Vagina (tissue), 2 donors: ENCODE data around the gene NRG2. TPM values are rescaled to one million over a fixed set of nuclear protein-coding genes. Genes with fewer than 3 reads are reported as not detected.

Experiments used
- DNase-seq, 2 donors: peaks; one replicate each; pipeline ENCODE4 v3.0.0-alpha.2; 2017; ENCODE audit errors: extremely low spot score in 2 of 2
- H3K27ac ChIP-seq: fragments of 200-600 bp; sonication (generic); one replicate; pipeline ENCODE4 v1.5.1; 2019
- H3K27me3 ChIP-seq: fragments of 200-600 bp; sonication (generic); one replicate; pipeline ENCODE4 v1.5.1; 2019
- H3K36me3 ChIP-seq, 2 donors: fragments of 200-600 bp; sonication (generic); one replicate each; pipeline ENCODE4 v1.5.1; 2017 to 2019
- H3K4me1 ChIP-seq: fragments of 200-600 bp; sonication (generic); one replicate; pipeline ENCODE4 v1.5.1; 2019
- H3K4me3 ChIP-seq, 2 donors: fragments of 200-600 bp; sonication (generic); 1 replicate in 1 of 2; 2 replicates in 1 of 2; pipeline ENCODE4 v1.5.1; 2016 to 2019
- H3K9me3 ChIP-seq: fragments of 200-600 bp; sonication (generic); one replicate; pipeline ENCODE4 v1.5.1; 2019
- POLR2A ChIP-seq, 2 donors: fragments of 450-650 bp; IDR thresholded peaks; one replicate each; pipeline ENCODE4 v1.6.1; 2017; ENCODE audit warnings: antibody characterized with exemption in 2 of 2, mild to moderate bottlenecking in 2 of 2, moderate library complexity in 2 of 2
- POLR2AphosphoS5 ChIP-seq, 2 donors: sonication (generic); formaldehyde crosslinking; IDR thresholded peaks; one replicate each; pipeline ENCODE4 v1.9.0; 2017; ENCODE audit warnings: antibody characterized with exemption in 2 of 2, mild to moderate bottlenecking in 2 of 2, low read depth in 1 of 2; ENCODE audit not compliant: insufficient read depth in 1 of 2
- intact Hi-C: fragments of 100-400 bp; cut with DNase I; formaldehyde crosslinking; loops from one replicate; pipeline ENCODE4 v1.15.1; 2023
- total RNA-seq: library from RNA; depleted of rRNA; stranded (reverse); fragments of >200 nt; gene quantifications from one replicate; pipeline ENCODE4 v1.2.3, GENCODE V29; 2016
- TF ChIP-seq, protein P1 (sequence below), 3 experiments: fragments of 450-650 bp in 2 of 3; fragments of 200-600 bp in 1 of 3; sonication (generic) in 1 of 3; IDR thresholded peaks; one replicate each; pipeline ENCODE4 v1.5.1; 2017 to 2019; ENCODE audit warnings: antibody characterized with exemption in 3 of 3, mild to moderate bottlenecking in 2 of 3, moderate library complexity in 2 of 3

The NRG2 gene
- total RNA-seq, 1 donor from 2014 or later = 5.2 TPM

DNA sequence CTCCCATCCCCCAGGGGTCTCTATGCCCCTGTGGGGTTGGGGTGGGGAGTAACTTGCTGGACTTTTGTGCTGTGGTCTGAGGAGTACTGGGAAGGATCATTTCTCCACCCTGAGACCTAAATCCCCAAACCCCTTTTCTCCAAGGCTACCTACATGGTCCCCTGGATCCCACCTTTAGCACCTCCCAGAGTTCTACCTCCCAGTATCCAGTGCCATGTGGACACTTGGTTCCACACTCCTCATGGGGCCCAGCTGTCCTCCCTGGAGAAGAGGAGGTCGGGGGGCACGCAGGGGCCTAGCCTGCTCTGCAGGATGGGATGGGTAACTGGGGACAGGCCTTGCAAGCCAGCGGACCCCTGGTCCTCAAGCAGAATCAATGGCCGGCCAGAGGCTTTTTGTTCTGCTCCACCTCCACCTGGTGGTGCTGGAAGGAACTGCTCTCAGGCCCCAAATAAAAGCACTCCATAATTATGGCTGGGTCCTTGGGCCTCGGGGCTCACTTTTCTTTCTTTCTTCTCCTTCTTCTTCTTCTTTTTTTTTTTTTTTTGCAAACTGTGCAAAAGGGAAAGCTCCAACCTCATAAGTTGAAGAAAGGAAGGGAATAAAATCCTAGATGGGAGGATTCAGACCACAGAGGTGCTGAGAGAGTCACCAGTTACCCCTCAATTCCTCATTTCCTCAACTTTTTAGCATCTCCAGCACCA is 179.1 kb downstream of the NRG2 start:
- no peaks in the 10 kb centered on the region for H3K9me3 ChIP-seq
- DNase-seq = no peak
- intact Hi-C loops = loop anchor here (2.0 kb wide), 1 partner anchor 77 kb away; no protein-coding TSS in a partner anchor
- no peak for TF ChIP-seq POLR2AphosphoS5 (IDR thresholded peaks at IDR 0.05; ENCODE audit: insufficient read depth in 1 of 2, low read depth in 1 of 2)
- TF ChIP-seq POLR2A (IDR thresholded peaks at IDR 0.05) = no peak
- TF ChIP-seq, protein P1, sequence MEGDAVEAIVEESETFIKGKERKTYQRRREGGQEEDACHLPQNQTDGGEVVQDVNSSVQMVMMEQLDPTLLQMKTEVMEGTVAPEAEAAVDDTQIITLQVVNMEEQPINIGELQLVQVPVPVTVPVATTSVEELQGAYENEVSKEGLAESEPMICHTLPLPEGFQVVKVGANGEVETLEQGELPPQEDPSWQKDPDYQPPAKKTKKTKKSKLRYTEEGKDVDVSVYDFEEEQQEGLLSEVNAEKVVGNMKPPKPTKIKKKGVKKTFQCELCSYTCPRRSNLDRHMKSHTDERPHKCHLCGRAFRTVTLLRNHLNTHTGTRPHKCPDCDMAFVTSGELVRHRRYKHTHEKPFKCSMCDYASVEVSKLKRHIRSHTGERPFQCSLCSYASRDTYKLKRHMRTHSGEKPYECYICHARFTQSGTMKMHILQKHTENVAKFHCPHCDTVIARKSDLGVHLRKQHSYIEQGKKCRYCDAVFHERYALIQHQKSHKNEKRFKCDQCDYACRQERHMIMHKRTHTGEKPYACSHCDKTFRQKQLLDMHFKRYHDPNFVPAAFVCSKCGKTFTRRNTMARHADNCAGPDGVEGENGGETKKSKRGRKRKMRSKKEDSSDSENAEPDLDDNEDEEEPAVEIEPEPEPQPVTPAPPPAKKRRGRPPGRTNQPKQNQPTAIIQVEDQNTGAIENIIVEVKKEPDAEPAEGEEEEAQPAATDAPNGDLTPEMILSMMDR (IDR thresholded peaks at IDR 0.05) = peak; percentile 65 to 83 (median 83)
- no peak overlapping the region for H3K4me3 ChIP-seq
- H3K27me3 ChIP-seq = no peaks in the 10 kb centered on the region
- H3K4me1 ChIP-seq = peaks cover 19% of the 10 kb centered on the region
- no peaks in the 10 kb centered on the region for H3K36me3 ChIP-seq
- H3K27ac ChIP-seq = peak overlapping the region; percentile 31

DNA sequence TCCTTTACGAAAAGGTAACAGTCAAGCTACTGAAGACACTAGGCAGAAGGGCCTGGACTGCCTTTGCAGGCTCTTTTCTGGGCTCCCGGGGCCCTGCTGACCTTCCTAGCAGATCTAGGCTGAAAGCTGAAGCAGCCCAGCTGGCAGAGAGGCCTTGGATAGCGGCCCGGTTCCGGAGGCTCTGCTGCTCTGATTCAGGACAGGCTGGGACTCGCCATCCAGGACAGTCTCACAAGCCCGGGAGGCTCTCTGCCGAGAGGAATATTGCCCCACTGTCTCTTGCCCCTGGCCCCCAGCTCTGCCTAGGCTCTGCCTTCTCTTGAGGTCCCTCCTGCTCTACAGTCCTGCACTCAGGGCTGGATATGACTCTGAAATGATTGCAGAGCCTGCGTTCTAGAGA is 179.7 kb downstream of the NRG2 start:
- Histone ChIP-seq H3K9me3 (no peaks in the 10 kb centered on the region), H3K4me3 (no peak overlapping the region), H3K4me1 (peaks cover 19% of the 10 kb centered on the region), H3K27me3 (no peaks in the 10 kb centered on the region), H3K36me3 (no peaks in the 10 kb centered on the region), H3K27ac (peak overlapping the region; percentile 31)
- intact Hi-C loops = no loop called here
- no peak for DNase-seq
- TF ChIP-seq, protein P1 (IDR thresholded peaks at IDR 0.05) = no peak
- no peak for TF ChIP-seq POLR2A (IDR thresholded peaks at IDR 0.05)
- no peak for TF ChIP-seq POLR2AphosphoS5 (IDR thresholded peaks at IDR 0.05; ENCODE audit: insufficient read depth in 1 of 2, low read depth in 1 of 2)

DNA sequence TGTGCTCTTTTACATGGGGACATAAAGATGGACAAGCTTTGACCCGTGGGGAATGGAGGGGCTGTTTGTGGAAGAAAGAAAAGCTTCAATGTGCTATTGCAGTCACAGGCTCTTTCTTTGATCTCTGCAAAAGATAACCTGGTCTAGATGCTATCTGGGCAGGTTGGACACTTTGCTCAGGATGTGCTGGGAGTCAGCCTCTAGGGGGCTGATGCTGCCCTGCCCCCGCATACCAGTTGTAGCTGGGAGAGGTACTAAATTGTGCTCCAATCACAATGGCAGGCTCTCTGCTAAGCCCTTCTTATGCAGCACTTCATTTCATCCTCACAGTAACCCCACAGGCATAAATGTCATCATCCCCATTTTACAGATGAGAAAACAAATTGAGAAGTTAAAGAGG is 180.3 kb downstream of the NRG2 start:
- Histone ChIP-seq H3K4me3 (no peak overlapping the region), H3K4me1 (peaks cover 19% of the 10 kb centered on the region), H3K9me3 (no peaks in the 10 kb centered on the region), H3K36me3 (no peaks in the 10 kb centered on the region), H3K27ac (no peak overlapping the region), H3K27me3 (no peaks in the 10 kb centered on the region)
- intact Hi-C loops = no loop called here
- DNase-seq = no peak
- TF ChIP-seq, protein P1 (IDR thresholded peaks at IDR 0.05) = no peak
- TF ChIP-seq POLR2A (IDR thresholded peaks at IDR 0.05) (no peak), POLR2AphosphoS5 (IDR thresholded peaks at IDR 0.05; ENCODE audit: insufficient read depth in 1 of 2, low read depth in 1 of 2) (no peak)

DNA sequence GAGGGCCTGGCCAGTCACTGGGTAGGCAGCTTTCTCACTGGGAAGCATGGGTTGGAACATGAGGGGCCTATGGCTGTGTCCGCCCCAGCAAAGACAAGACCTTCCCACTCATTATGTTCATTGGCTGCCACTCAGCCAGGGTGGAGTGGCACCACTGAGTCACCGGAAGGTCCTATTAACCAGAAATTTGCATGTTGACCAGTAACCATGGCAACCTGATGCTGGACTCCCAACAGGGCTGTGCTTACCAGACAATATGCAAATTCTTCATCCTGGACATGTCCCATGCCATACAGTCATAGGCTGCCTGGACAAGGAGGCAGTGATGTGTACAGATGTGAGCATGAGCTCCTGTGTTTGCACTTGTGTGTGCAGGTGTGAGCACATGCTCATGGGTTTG is 180.8 kb downstream of the NRG2 start:
- Histone ChIP-seq H3K4me3 (no peak overlapping the region), H3K9me3 (no peaks in the 10 kb centered on the region), H3K27ac (no peak overlapping the region), H3K36me3 (no peaks in the 10 kb centered on the region), H3K4me1 (peaks cover 19% of the 10 kb centered on the region), H3K27me3 (no peaks in the 10 kb centered on the region)
- TF ChIP-seq POLR2A (IDR thresholded peaks at IDR 0.05) (no peak), POLR2AphosphoS5 (IDR thresholded peaks at IDR 0.05; ENCODE audit: insufficient read depth in 1 of 2, low read depth in 1 of 2) (no peak)
- TF ChIP-seq, protein P1 (IDR thresholded peaks at IDR 0.05) = no peak
- DNase-seq = no peak
- intact Hi-C loops = no loop called here

DNA sequence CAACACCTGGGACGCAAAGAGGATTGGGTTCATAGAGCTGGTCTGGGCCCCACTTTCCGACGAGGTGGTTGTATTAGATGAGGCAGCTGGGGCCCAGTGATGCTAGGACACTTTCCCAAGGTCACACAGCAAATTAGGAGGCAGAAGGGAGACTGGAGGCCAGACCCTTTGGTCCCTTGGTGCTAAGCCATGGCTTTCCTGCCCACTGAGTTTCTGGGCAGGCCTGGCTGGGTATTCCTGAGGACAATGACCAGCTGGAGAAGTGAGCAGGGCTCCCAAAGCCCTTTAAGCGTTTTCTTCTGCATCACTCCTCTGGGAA is 181.3 kb downstream of the NRG2 start:
- TF ChIP-seq POLR2AphosphoS5 (IDR thresholded peaks at IDR 0.05; ENCODE audit: insufficient read depth in 1 of 2, low read depth in 1 of 2) (no peak), POLR2A (IDR thresholded peaks at IDR 0.05) (no peak)
- TF ChIP-seq, protein P1 (IDR thresholded peaks at IDR 0.05) = no peak

More for the DNA sequence above, 181.3 kb downstream of the NRG2 start:
- H3K4me3 ChIP-seq = no peak overlapping the region
- no peak for DNase-seq
- H3K36me3 ChIP-seq = no peaks in the 10 kb centered on the region
- no peak overlapping the region for H3K27ac ChIP-seq
- intact Hi-C loops = no loop called here
- no peaks in the 10 kb centered on the region for H3K27me3 ChIP-seq
- H3K9me3 ChIP-seq = no peaks in the 10 kb centered on the region
- peaks cover 19% of the 10 kb centered on the region for H3K4me1 ChIP-seq
